Measurements from ENCODE around the gene GPR84.

GPR84 gene

GRCh38 chr12:54389134-54389508 lies 24.8 kb upstream of the GPR84 start:
- no peak for ATAC-seq
- TF ChIP-seq PATZ1 (CRISPR knock-in tag; IDR thresholded peaks at IDR 0.05; ENCODE audit: borderline replicate concordance) (no peak), ZC3H10 (CRISPR knock-in tag; IDR thresholded peaks at IDR 0.05) (no peak)

GRCh38 chr12:54388237-54389133 lies 24.2 kb upstream of the GPR84 start:
- no peak for ATAC-seq
- TF ChIP-seq POU6F1 (CRISPR knock-in tag; IDR thresholded peaks at IDR 0.05; ENCODE audit: borderline replicate concordance, low read depth) (no peak), TSHZ2 (CRISPR knock-in tag; IDR thresholded peaks at IDR 0.05) (no peak), OSR1 (CRISPR knock-in tag; IDR thresholded peaks at IDR 0.05) (no peak), ARNTL (CRISPR knock-in tag; IDR thresholded peaks at IDR 0.05; ENCODE audit: borderline replicate concordance, low read depth) (no peak), CSRNP3 (CRISPR knock-in tag; IDR thresholded peaks at IDR 0.05) (no peak), CSDC2 (CRISPR knock-in tag; IDR thresholded peaks at IDR 0.05) (no peak), ESRRG (CRISPR knock-in tag; IDR thresholded peaks at IDR 0.05) (no peak), ZFP30 (CRISPR knock-in tag; IDR thresholded peaks at IDR 0.05) (no peak), CREB5 (CRISPR knock-in tag; IDR thresholded peaks at IDR 0.05; ENCODE audit: low read depth) (no peak), ZNF565 (CRISPR knock-in tag; conservative IDR thresholded peaks at IDR 0.05; ENCODE audit: low read depth) (no peak), ZNF8 (CRISPR knock-in tag; IDR thresholded peaks at IDR 0.05) (no peak), SNAI2 (CRISPR knock-in tag; IDR thresholded peaks at IDR 0.05) (no peak), PATZ1 (CRISPR knock-in tag; IDR thresholded peaks at IDR 0.05; ENCODE audit: borderline replicate concordance) (no peak), ZC3H10 (CRISPR knock-in tag; IDR thresholded peaks at IDR 0.05) (no peak), PPARA (CRISPR knock-in tag; IDR thresholded peaks at IDR 0.05; ENCODE audit: borderline replicate concordance) (no peak)

GRCh38 chr12:54387114-54387467 lies 22.8 kb upstream of the GPR84 start:
- ATAC-seq = no peak
- TF ChIP-seq CSDC2 (CRISPR knock-in tag; IDR thresholded peaks at IDR 0.05) = no peak
- TF ChIP-seq POU6F1 (CRISPR knock-in tag; IDR thresholded peaks at IDR 0.05; ENCODE audit: borderline replicate concordance, low read depth) = no peak
- no peak for TF ChIP-seq ARNTL (CRISPR knock-in tag; IDR thresholded peaks at IDR 0.05; ENCODE audit: borderline replicate concordance, low read depth)
- TF ChIP-seq TCF4 (CRISPR knock-in tag; IDR thresholded peaks at IDR 0.05; ENCODE audit: borderline replicate concordance) = no peak
- no peak for TF ChIP-seq TOX (CRISPR knock-in tag; IDR thresholded peaks at IDR 0.05; ENCODE audit: borderline replicate concordance)
- no peak for TF ChIP-seq CSRNP3 (CRISPR knock-in tag; IDR thresholded peaks at IDR 0.05)
- no peak for TF ChIP-seq SNAI2 (CRISPR knock-in tag; IDR thresholded peaks at IDR 0.05)
- no peak for TF ChIP-seq ZNF70 (CRISPR knock-in tag; IDR thresholded peaks at IDR 0.05)
- TF ChIP-seq ZNF8 (CRISPR knock-in tag; IDR thresholded peaks at IDR 0.05) = no peak
- no peak for TF ChIP-seq GLIS3 (CRISPR knock-in tag; IDR thresholded peaks at IDR 0.05)
- TF ChIP-seq ESRRG (CRISPR knock-in tag; IDR thresholded peaks at IDR 0.05) = no peak
- TF ChIP-seq PATZ1 (CRISPR knock-in tag; IDR thresholded peaks at IDR 0.05; ENCODE audit: borderline replicate concordance) = no peak
